Esophagus muscularis mucosa (tissue), 4 donors: ENCODE data around the gene PTGIS.

Source experiments
- CTCF ChIP-seq, 3 experiments: fragments of 200-600 bp in 2 of 3; fragments of 450-650 bp in 1 of 3; sonication (generic) in 2 of 3; IDR thresholded peaks; one replicate each; pipeline ENCODE4 v1.5.1; 2017 to 2019; ENCODE audit warnings: antibody characterized with exemption in 3 of 3, mild to moderate bottlenecking in 2 of 3, moderate library complexity in 1 of 3
- EP300 ChIP-seq: sonication (generic); formaldehyde crosslinking; IDR thresholded peaks from one replicate; pipeline ENCODE4 v1.6.1; 2017; ENCODE audit warnings: antibody characterized with exemption
- POLR2A ChIP-seq: fragments of 450-650 bp; IDR thresholded peaks from one replicate; pipeline ENCODE4 v1.6.1; 2017; ENCODE audit warnings: antibody characterized with exemption, moderate library complexity, mild to moderate bottlenecking, low read depth

- TF ChIP-seq CTCF (IDR thresholded peaks at IDR 0.05): no peak
- TF ChIP-seq POLR2A: no peak
- TF ChIP-seq EP300: no peak
Measured at GRCh38 chr20:49456646-49457045, 111.3 kb downstream of the PTGIS start.
